A549 (cell line): ENCODE results near the gene CA10.

Source experiments
- BHLHE40 ChIP-seq: IDR thresholded peaks from 2 replicates; pipeline ENCODE4 v1.6.1; 2012; ENCODE audit warnings: low read depth, low read length, inconsistent platforms
- CTCF ChIP-seq: fragments of >200 bp; sonication (Bioruptor Twin); formaldehyde crosslinking; IDR thresholded peaks from 3 replicates; pipeline ENCODE4 v1.5.1; 2016
- ELK1 ChIP-seq: fragments of 150-350 bp; IDR thresholded peaks from 2 replicates; pipeline ENCODE4 v1.6.1; 2014; ENCODE audit warnings: low read depth, mild to moderate bottlenecking, low read length
- FOSB ChIP-seq: fragments of 250-450 bp; sonication (Bioruptor Pico); IDR thresholded peaks from 2 replicates; pipeline ENCODE4 v1.5.0; 2020; ENCODE audit warnings: mild to moderate bottlenecking, moderate library complexity
- FOSL2 ChIP-seq, 2 experiments: fragments of 450-650 bp in 1 of 2; fragments of >200 bp in 1 of 2; sonication (Bioruptor Twin) in 1 of 2; formaldehyde crosslinking; IDR thresholded peaks; 2 replicates each; pipeline versions ENCODE4 v1.5.0 to v1.6.1; 2016 to 2020; ENCODE audit warnings: mild to moderate bottlenecking in 1 of 2, moderate library complexity in 1 of 2
- HMGXB4 ChIP-seq: fragments of 250-450 bp; sonication (Bioruptor Pico); IDR thresholded peaks from 2 replicates; pipeline ENCODE4 v1.5.0; 2021; ENCODE audit warnings: mild to moderate bottlenecking, moderate library complexity, borderline replicate concordance
- PBX3 ChIP-seq: IDR thresholded peaks from 2 replicates; pipeline ENCODE4 v1.6.1; 2012
- POLR2A ChIP-seq: IDR thresholded peaks from 2 replicates; pipeline ENCODE4 v1.6.1; 2012; ENCODE audit warnings: mild to moderate bottlenecking, low read length
- POLR2AphosphoS2 ChIP-seq: conservative IDR thresholded peaks from 2 replicates; pipeline ENCODE4 v1.6.1; 2012; ENCODE audit warnings: low read length, improper control_type of control experiment, inconsistent platforms

GRCh38 chr17:52105591-52105990 lies 52.9 kb downstream of the CA10 start:
- TF ChIP-seq POLR2AphosphoS2 = no peak
- TF ChIP-seq CTCF = no peak
- TF ChIP-seq PBX3 = no peak
- no peak for TF ChIP-seq BHLHE40
- no peak for TF ChIP-seq ELK1
- TF ChIP-seq POLR2A = no peak
- TF ChIP-seq HMGXB4 (CRISPR knock-in tag) = no peak
- no peak for TF ChIP-seq FOSL2 (IDR thresholded peaks at IDR 0.05)
- TF ChIP-seq FOSL2 (CRISPR knock-in tag; IDR thresholded peaks at IDR 0.05) = no peak
- TF ChIP-seq FOSB (CRISPR knock-in tag) = no peak
